HCT116 (cell line): ENCODE data around the gene IST1. TPM values are rescaled to one million over a fixed set of nuclear protein-coding genes. Genes with fewer than 3 reads are reported as not detected.

ENCODE experiments used
- ATAC-seq: fragments of 200-7000 bp; cut with Tn5 transposase; 2 replicates; pipeline ENCODE4 v1.9.1; 2020; ENCODE audit warnings: mild to moderate bottlenecking, moderate library complexity
- BruUV-seq: library from RNA; stranded (reverse); fragments of 400-500 nt; replicated peaks from 2 replicates; lab custom pipeline; 2021; lab: Mats Ljungman, UMichigan
- CTCF ChIA-PET: fragments of 300-600 bp; sonication (Branson Sonifier 250); formaldehyde crosslinking; loops from one replicate; lab custom pipeline; 2021; ENCODE audit warnings: antibody characterized with exemption; lab: Charles Lee
- POLR2A ChIA-PET: fragments of 300-600, 350-600 bp; sonication (Branson Sonifier 250); formaldehyde crosslinking; loops from one replicate; lab custom pipeline; 2021; ENCODE audit warnings: antibody characterized with exemption; lab: Charles Lee
- RAD21 ChIA-PET, 2 experiments: fragments of 300-600 bp; sonication (Branson Sonifier 250); formaldehyde crosslinking; loops; one replicate each; lab custom pipeline; 2023; ENCODE audit warnings: low total read pairs in 2 of 2; ENCODE audit not compliant: uncharacterized antibody in 2 of 2, unreplicated experiment in 2 of 2, low non-redundant PET in 1 of 2; lab: Charles Lee
- DNase-seq: peaks from one replicate; pipeline ENCODE4 v3.0.0-alpha.2; 2010; ENCODE audit warnings: low read depth, low spot score
- H2AFZ ChIP-seq: fragments of 200-600 bp; shearing (Covaris generic), sonication (generic); 2 replicates; pipeline ENCODE4 v1.6.1; 2017; ENCODE audit warnings: low read depth, mixed run types, mixed read lengths, antibody characterized with exemption, low read length; ENCODE audit not compliant: poor library complexity, severe bottlenecking
- H3K27ac ChIP-seq: 2 replicates; pipeline ENCODE4 v1.5.1; 2012; ENCODE audit warnings: low read depth, low read length
- H3K27me3 ChIP-seq: fragments of 200-600 bp; sonication (generic); 2 replicates; pipeline ENCODE4 v1.6.1; 2016; ENCODE audit warnings: mixed run types, low read length, mixed read lengths; ENCODE audit not compliant: insufficient read depth
- H3K36me3 ChIP-seq, 2 experiments: fragments of 200-500 bp in 1 of 2; fragments of 200-600 bp in 1 of 2; sonication (Bioruptor generic) in 1 of 2; sonication (generic) in 1 of 2; 2 replicates each; pipeline versions ENCODE4 v1.5.1 to v1.6.1; 2014 to 2016; ENCODE audit warnings: low read length in 2 of 2, inconsistent platforms in 1 of 2, mixed read lengths in 1 of 2, mixed run types in 1 of 2; ENCODE audit not compliant: insufficient read depth in 2 of 2, control insufficient read depth in 1 of 2
- H3K4me1 ChIP-seq, 2 experiments: fragments of 200-600 bp in 1 of 2; sonication (generic) in 1 of 2; 2 replicates each; pipeline versions ENCODE4 v1.5.1 to v1.6.1; 2012 to 2017; ENCODE audit warnings: low read length in 2 of 2, inconsistent platforms in 1 of 2, mild to moderate bottlenecking in 1 of 2, mixed read lengths in 1 of 2, mixed run types in 1 of 2, moderate library complexity in 1 of 2; ENCODE audit not compliant: insufficient read depth in 2 of 2, control insufficient read depth in 1 of 2
- H3K4me2 ChIP-seq: fragments of 200-600 bp; sonication (generic); 2 replicates; pipeline ENCODE4 v1.6.1; 2017; ENCODE audit warnings: mixed run types, low read length, mixed read lengths
- H3K4me3 ChIP-seq, 2 experiments: fragments of 200-600 bp in 1 of 2; sonication (generic) in 1 of 2; replicated peaks in 1 of 2; 2 replicates each; pipeline ENCODE4 v1.5.1; 2011 to 2016; ENCODE audit warnings: low read length in 2 of 2, control low read depth in 1 of 2, low read depth in 1 of 2, mild to moderate bottlenecking in 1 of 2, mixed read lengths in 1 of 2, mixed run types in 1 of 2
- H3K79me2 ChIP-seq: fragments of 200-600 bp; sonication (generic); 2 replicates; pipeline ENCODE4 v1.6.1; 2017; ENCODE audit warnings: mild to moderate bottlenecking, mixed run types, low read length, moderate library complexity, mixed read lengths; ENCODE audit not compliant: insufficient read depth
- H3K9ac ChIP-seq: fragments of 200-600 bp; sonication (generic); 2 replicates; pipeline ENCODE4 v1.6.1; 2016; ENCODE audit warnings: low read length, mixed read lengths
- H3K9me2 ChIP-seq: fragments of 200-600 bp; sonication (generic), shearing (Covaris generic); 2 replicates; pipeline ENCODE4 v1.6.1; 2017; ENCODE audit warnings: mixed run types, mild to moderate bottlenecking, moderate library complexity; ENCODE audit not compliant: insufficient read depth
- H3K9me3 ChIP-seq, 2 experiments: fragments of 200-500 bp in 1 of 2; fragments of 200-600 bp in 1 of 2; sonication (Bioruptor generic) in 1 of 2; sonication (generic) in 1 of 2; 2 replicates each; pipeline ENCODE4 v1.6.1; 2014 to 2017; ENCODE audit warnings: low read length in 2 of 2, mixed read lengths in 2 of 2, inconsistent platforms in 1 of 2, low read depth in 1 of 2, mild to moderate bottlenecking in 1 of 2, mixed run types in 1 of 2, moderate library complexity in 1 of 2; ENCODE audit not compliant: control insufficient read depth in 1 of 2, insufficient read depth in 1 of 2
- H4K20me1 ChIP-seq: fragments of 200-600 bp; sonication (generic), shearing (Covaris generic); 2 replicates; pipeline ENCODE4 v1.6.1; 2017; ENCODE audit warnings: mixed run types, mild to moderate bottlenecking, moderate library complexity; ENCODE audit not compliant: insufficient read depth
- CEBPB ChIP-seq: IDR thresholded peaks from 2 replicates; pipeline ENCODE4 v1.6.1; 2012; ENCODE audit warnings: low read depth
- EGR1 ChIP-seq: IDR thresholded peaks from 2 replicates; pipeline ENCODE4 v1.6.1; 2012; ENCODE audit warnings: low read depth
- ELF1 ChIP-seq: IDR thresholded peaks from 2 replicates; pipeline ENCODE4 v1.6.1; 2012; ENCODE audit warnings: low read depth, borderline replicate concordance
- POLR2A ChIP-seq: IDR thresholded peaks from 2 replicates; pipeline ENCODE4 v1.7.0; 2011; ENCODE audit warnings: borderline replicate concordance; ENCODE audit not compliant: insufficient read depth, insufficient read length; ENCODE audit errors: extremely low read depth
- POLR2AphosphoS5 ChIP-seq: IDR thresholded peaks from 2 replicates; pipeline ENCODE4 v1.6.1; 2011; ENCODE audit warnings: mild to moderate bottlenecking, low read depth, low read length, moderate library complexity
- SIN3A ChIP-seq: IDR thresholded peaks from 2 replicates; pipeline ENCODE4 v1.6.1; 2012; ENCODE audit warnings: low read depth
- SP1 ChIP-seq: IDR thresholded peaks from 2 replicates; pipeline ENCODE4 v1.6.1; 2012; ENCODE audit warnings: low read depth
- SRF ChIP-seq: IDR thresholded peaks from 2 replicates; pipeline ENCODE4 v1.6.1; 2012; ENCODE audit warnings: low read depth
- TCF7L2 ChIP-seq: IDR thresholded peaks from 2 replicates; pipeline ENCODE4 v1.7.0; 2011; ENCODE audit warnings: borderline replicate concordance, inconsistent platforms; ENCODE audit not compliant: insufficient read depth, insufficient read length; ENCODE audit errors: extremely low read depth
- YY1 ChIP-seq: IDR thresholded peaks from 2 replicates; pipeline ENCODE4 v1.6.1; 2011; ENCODE audit warnings: low read length, low read depth, moderate library complexity, mild to moderate bottlenecking; ENCODE audit not compliant: insufficient replicate concordance; ENCODE audit errors: extremely low read depth
- ZBTB33 ChIP-seq: IDR thresholded peaks from 2 replicates; pipeline ENCODE4 v1.6.1; 2011; ENCODE audit warnings: mild to moderate bottlenecking, low read length, moderate library complexity; ENCODE audit not compliant: insufficient replicate concordance; ENCODE audit errors: extremely low read depth
- ZFX ChIP-seq: fragments of 450-650 bp; IDR thresholded peaks from 2 replicates; pipeline ENCODE4 v1.6.1; 2017
- intact Hi-C: fragments of 100-400 bp; cut with micrococcal nuclease; formaldehyde crosslinking; loops from 2 replicates; pipeline ENCODE4 v1.10.0; 2022
- total RNA-seq: library from RNA; stranded (reverse); gene quantifications from one replicate; pipeline ENCODE4 v1.2.1, GENCODE V29; 2021; ENCODE audit not compliant: unreplicated experiment
- TF ChIP-seq, protein P1 (sequence below): IDR thresholded peaks from 2 replicates; pipeline ENCODE4 v1.6.1; 2012; ENCODE audit warnings: low read depth

The IST1 gene
- total RNA-seq, 1 experiment from 2014 or later = 191 TPM

- no peak overlapping the region for H3K9ac ChIP-seq
- peaks cover 4% of the 10 kb centered on the region; the same call in 1 of the 2 replicates for H4K20me1 ChIP-seq
- no peak overlapping the region for H2AFZ ChIP-seq
- H3K4me2 ChIP-seq = no peak overlapping the region
- peaks cover 26% of the 10 kb centered on the region for H3K79me2 ChIP-seq
- H3K4me1 ChIP-seq = peaks cover 5 to 6% of the 10 kb centered on the region in 2 experiments
- no peak for TF ChIP-seq POLR2AphosphoS5
- no peak for TF ChIP-seq ZBTB33
- TF ChIP-seq ZFX = no peak
- no peak for TF ChIP-seq POLR2A
- TF ChIP-seq SP1 = no peak
- TF ChIP-seq SIN3A = no peak
- no peak for TF ChIP-seq ELF1
- no peak for TF ChIP-seq EGR1
- no peak for TF ChIP-seq TCF7L2
- TF ChIP-seq, protein P1, sequence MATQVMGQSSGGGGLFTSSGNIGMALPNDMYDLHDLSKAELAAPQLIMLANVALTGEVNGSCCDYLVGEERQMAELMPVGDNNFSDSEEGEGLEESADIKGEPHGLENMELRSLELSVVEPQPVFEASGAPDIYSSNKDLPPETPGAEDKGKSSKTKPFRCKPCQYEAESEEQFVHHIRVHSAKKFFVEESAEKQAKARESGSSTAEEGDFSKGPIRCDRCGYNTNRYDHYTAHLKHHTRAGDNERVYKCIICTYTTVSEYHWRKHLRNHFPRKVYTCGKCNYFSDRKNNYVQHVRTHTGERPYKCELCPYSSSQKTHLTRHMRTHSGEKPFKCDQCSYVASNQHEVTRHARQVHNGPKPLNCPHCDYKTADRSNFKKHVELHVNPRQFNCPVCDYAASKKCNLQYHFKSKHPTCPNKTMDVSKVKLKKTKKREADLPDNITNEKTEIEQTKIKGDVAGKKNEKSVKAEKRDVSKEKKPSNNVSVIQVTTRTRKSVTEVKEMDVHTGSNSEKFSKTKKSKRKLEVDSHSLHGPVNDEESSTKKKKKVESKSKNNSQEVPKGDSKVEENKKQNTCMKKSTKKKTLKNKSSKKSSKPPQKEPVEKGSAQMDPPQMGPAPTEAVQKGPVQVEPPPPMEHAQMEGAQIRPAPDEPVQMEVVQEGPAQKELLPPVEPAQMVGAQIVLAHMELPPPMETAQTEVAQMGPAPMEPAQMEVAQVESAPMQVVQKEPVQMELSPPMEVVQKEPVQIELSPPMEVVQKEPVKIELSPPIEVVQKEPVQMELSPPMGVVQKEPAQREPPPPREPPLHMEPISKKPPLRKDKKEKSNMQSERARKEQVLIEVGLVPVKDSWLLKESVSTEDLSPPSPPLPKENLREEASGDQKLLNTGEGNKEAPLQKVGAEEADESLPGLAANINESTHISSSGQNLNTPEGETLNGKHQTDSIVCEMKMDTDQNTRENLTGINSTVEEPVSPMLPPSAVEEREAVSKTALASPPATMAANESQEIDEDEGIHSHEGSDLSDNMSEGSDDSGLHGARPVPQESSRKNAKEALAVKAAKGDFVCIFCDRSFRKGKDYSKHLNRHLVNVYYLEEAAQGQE = no peak
- no peak for TF ChIP-seq CEBPB
- no peak for TF ChIP-seq YY1
- TF ChIP-seq SRF = no peak
- TF ChIP-seq, all 23 proteins: peak for 0
- H3K27ac ChIP-seq = no peak overlapping the region
- H3K27me3 ChIP-seq = no peaks in the 10 kb centered on the region
- CTCF ChIA-PET = no interaction called here
- H3K4me3 ChIP-seq = no peak overlapping the region
- H3K9me2 ChIP-seq = no peaks in the 10 kb centered on the region
- DNase-seq = no peak
- H3K9me3 ChIP-seq = no peaks in the 10 kb centered on the region
- peaks cover 16% of the 10 kb centered on the region in 2 experiments; a peak in 3 of 4 replicates for H3K36me3 ChIP-seq
- no TSS peak for BruUV-seq
- RAD21 ChIA-PET = no interaction called here
- intact Hi-C loops = no loop called here
- no peak for ATAC-seq
- POLR2A ChIA-PET = no interaction called here
Measured at GRCh38 chr16:71851746-71852145, 43.6 kb upstream of the IST1 start.
